ENCODE results near the gene MSH6. TPM values are rescaled to one million over a fixed set of nuclear protein-coding genes. Genes with fewer than 3 reads are reported as not detected.
A peak's percentile ranks its signal among the peaks of the same experiment; 100 is the strongest.

MSH6 gene
- total RNA-seq, 1 experiment from 2014 or later: 98.0 TPM

DNA sequence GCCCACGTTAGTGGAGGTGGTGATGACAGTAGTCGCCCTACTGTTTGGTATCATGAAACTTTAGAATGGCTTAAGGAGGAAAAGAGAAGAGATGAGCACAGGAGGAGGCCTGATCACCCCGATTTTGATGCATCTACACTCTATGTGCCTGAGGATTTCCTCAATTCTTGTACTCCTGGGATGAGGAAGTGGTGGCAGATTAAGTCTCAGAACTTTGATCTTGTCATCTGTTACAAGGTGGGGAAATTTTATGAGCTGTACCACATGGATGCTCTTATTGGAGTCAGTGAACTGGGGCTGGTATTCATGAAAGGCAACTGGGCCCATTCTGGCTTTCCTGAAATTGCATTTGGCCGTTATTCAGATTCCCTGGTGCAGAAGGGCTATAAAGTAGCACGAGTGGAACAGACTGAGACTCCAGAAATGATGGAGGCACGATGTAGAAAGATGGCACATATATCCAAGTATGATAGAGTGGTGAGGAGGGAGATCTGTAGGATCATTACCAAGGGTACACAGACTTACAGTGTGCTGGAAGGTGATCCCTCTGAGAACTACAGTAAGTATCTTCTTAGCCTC is 16.2 kb downstream of the MSH6 start:
- Histone ChIP-seq H3K27me3 (ENCODE audit: control insufficient read depth, insufficient read depth, low read length) (no peaks in the 10 kb centered on the region), H3K27ac (ENCODE audit: low read length) (no peak overlapping the region), H3K9me3 (ENCODE audit: control insufficient read depth, insufficient read depth, low read depth, low read length) (no peaks in the 10 kb centered on the region), H3K4me1 (ENCODE audit: control insufficient read depth, insufficient read depth, low read length) (no peaks in the 10 kb centered on the region), H3K4me3 (ENCODE audit: low read depth in 2 of 2, low read length in 2 of 2) (no peak overlapping the region), H3K36me3 (ENCODE audit: control insufficient read depth, insufficient read depth, low read length) (peaks cover 21% of the 10 kb centered on the region)
- ChIA-PET POLR2A (no interaction called here), CTCF (no interaction called here)
- ATAC-seq: peak; percentile 24; the same call in 1 of the 2 replicates
- BruUV-seq (replicated peaks): TSS peak; percentile 62
- DNase-seq (ENCODE audit: low read depth, low spot score): no peak
- no peak for TF ChIP-seq TCF7L2 (IDR thresholded peaks at IDR 0.05; ENCODE audit: low read depth, low read length)
- TF ChIP-seq, protein P1, sequence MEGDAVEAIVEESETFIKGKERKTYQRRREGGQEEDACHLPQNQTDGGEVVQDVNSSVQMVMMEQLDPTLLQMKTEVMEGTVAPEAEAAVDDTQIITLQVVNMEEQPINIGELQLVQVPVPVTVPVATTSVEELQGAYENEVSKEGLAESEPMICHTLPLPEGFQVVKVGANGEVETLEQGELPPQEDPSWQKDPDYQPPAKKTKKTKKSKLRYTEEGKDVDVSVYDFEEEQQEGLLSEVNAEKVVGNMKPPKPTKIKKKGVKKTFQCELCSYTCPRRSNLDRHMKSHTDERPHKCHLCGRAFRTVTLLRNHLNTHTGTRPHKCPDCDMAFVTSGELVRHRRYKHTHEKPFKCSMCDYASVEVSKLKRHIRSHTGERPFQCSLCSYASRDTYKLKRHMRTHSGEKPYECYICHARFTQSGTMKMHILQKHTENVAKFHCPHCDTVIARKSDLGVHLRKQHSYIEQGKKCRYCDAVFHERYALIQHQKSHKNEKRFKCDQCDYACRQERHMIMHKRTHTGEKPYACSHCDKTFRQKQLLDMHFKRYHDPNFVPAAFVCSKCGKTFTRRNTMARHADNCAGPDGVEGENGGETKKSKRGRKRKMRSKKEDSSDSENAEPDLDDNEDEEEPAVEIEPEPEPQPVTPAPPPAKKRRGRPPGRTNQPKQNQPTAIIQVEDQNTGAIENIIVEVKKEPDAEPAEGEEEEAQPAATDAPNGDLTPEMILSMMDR (IDR thresholded peaks at IDR 0.05): no peak
- no peak for TF ChIP-seq SIN3A (IDR thresholded peaks at IDR 0.05; ENCODE audit: borderline replicate concordance, insufficient read depth, low read depth, low read length)
- TF ChIP-seq POLR2AphosphoS5 (IDR thresholded peaks at IDR 0.05; ENCODE audit: low read depth, low read length): no peak; the same call in 1 of the 2 replicates
- in situ Hi-C loops (cut with HindIII; ENCODE audit: low pct_unique_long_range_greater_than_20kb, low sequenced_read_pairs): no loop called here
- intact Hi-C loops (cut with micrococcal nuclease; ENCODE audit: unreplicated experiment): no loop called here

DNA sequence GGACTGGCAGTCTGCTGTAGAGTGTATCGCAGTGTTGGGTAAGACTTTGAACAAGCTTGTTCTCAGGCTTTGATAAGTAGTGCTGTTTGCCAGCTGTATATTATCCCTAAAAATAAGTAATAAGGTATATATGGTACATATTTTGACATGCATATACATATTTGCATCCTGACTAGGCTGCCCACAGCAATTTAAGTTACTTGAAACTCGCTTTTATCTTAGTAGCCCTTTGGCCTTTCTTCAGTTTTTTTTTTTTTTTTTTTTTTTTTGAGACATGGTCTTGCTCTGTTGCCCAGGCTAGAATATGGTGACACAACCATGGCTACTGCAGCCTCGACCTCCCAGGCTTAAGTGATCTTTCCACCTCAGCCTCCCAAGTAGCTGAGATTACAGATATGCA is 18.2 kb downstream of the MSH6 start:
- no peak overlapping the region for H3K4me3 ChIP-seq (ENCODE audit: low read depth in 2 of 2, low read length in 2 of 2)
- DNase-seq (ENCODE audit: low read depth, low spot score): no peak
- TF ChIP-seq POLR2AphosphoS5 (IDR thresholded peaks at IDR 0.05; ENCODE audit: low read depth, low read length) (0 out of 2 replicates have a peak, but pooled peaks have one; percentile 30), SIN3A (IDR thresholded peaks at IDR 0.05; ENCODE audit: borderline replicate concordance, insufficient read depth, low read depth, low read length) (no peak), TCF7L2 (IDR thresholded peaks at IDR 0.05; ENCODE audit: low read depth, low read length) (no peak)
- TF ChIP-seq, protein P2, sequence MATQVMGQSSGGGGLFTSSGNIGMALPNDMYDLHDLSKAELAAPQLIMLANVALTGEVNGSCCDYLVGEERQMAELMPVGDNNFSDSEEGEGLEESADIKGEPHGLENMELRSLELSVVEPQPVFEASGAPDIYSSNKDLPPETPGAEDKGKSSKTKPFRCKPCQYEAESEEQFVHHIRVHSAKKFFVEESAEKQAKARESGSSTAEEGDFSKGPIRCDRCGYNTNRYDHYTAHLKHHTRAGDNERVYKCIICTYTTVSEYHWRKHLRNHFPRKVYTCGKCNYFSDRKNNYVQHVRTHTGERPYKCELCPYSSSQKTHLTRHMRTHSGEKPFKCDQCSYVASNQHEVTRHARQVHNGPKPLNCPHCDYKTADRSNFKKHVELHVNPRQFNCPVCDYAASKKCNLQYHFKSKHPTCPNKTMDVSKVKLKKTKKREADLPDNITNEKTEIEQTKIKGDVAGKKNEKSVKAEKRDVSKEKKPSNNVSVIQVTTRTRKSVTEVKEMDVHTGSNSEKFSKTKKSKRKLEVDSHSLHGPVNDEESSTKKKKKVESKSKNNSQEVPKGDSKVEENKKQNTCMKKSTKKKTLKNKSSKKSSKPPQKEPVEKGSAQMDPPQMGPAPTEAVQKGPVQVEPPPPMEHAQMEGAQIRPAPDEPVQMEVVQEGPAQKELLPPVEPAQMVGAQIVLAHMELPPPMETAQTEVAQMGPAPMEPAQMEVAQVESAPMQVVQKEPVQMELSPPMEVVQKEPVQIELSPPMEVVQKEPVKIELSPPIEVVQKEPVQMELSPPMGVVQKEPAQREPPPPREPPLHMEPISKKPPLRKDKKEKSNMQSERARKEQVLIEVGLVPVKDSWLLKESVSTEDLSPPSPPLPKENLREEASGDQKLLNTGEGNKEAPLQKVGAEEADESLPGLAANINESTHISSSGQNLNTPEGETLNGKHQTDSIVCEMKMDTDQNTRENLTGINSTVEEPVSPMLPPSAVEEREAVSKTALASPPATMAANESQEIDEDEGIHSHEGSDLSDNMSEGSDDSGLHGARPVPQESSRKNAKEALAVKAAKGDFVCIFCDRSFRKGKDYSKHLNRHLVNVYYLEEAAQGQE (IDR thresholded peaks at IDR 0.05; ENCODE audit: insufficient read depth in 1 of 2, low read depth in 2 of 2, low read length in 1 of 2): no peak
- TF ChIP-seq, protein P1 (IDR thresholded peaks at IDR 0.05): no peak
- no peaks in the 10 kb centered on the region for H3K4me1 ChIP-seq (ENCODE audit: control insufficient read depth, insufficient read depth, low read length)
- in situ Hi-C loops (cut with HindIII; ENCODE audit: low pct_unique_long_range_greater_than_20kb, low sequenced_read_pairs): no loop called here
- no TSS peak for BruUV-seq (replicated peaks)
- peaks cover 35% of the 10 kb centered on the region for H3K36me3 ChIP-seq (ENCODE audit: control insufficient read depth, insufficient read depth, low read length)
- no peak overlapping the region for H3K27ac ChIP-seq (ENCODE audit: low read length)
- H3K9me3 ChIP-seq (ENCODE audit: control insufficient read depth, insufficient read depth, low read depth, low read length): no peaks in the 10 kb centered on the region
- no peaks in the 10 kb centered on the region for H3K27me3 ChIP-seq (ENCODE audit: control insufficient read depth, insufficient read depth, low read length)
- intact Hi-C loops (cut with micrococcal nuclease; ENCODE audit: unreplicated experiment): no loop called here
- POLR2A ChIA-PET: no interaction called here
- no peak for ATAC-seq
- CTCF ChIA-PET: no interaction called here
